H1 (cell line): Measurements from ENCODE around the gene MAS1. TPM values are rescaled to one million over a fixed set of nuclear protein-coding genes. Genes with fewer than 3 reads are reported as not detected.

Experiments
- CTCF ChIA-PET: fragments of 300-600 bp; sonication (Branson Sonifier 250); formaldehyde crosslinking; loops from one replicate; lab custom pipeline; 2021; ENCODE audit not compliant: partially characterized antibody; lab: Charles Lee
- POLR2A ChIA-PET: fragments of 300-600 bp; sonication (Branson Sonifier 250); formaldehyde crosslinking; loops from one replicate; lab custom pipeline; 2021; ENCODE audit warnings: inconsistent platforms; ENCODE audit not compliant: partially characterized antibody; lab: Charles Lee
- DNase-seq, 2 experiments: peaks; one replicate each; pipeline versions ENCODE4 v3.0.0 to v3.0.0-alpha.2; 2010 to 2022; ENCODE audit warnings: low spot score in 2 of 2, low read depth in 1 of 2, mixed read lengths in 1 of 2
- FAIRE-seq: peaks from 2 replicates; lab custom pipeline; 2011; peaks lifted over from hg19 to GRCh38; lab: Jason Lieb, UNC
- H2AFZ ChIP-seq: 2 replicates; pipeline ENCODE4 v1.8.1; 2012; ENCODE audit warnings: low read length, inconsistent platforms
- H2AK5ac ChIP-seq: 2 replicates; pipeline ENCODE4 v1.6.1; 2013; ENCODE audit warnings: low read depth, low read length
- H2BK120ac ChIP-seq: replicated peaks from 2 replicates; pipeline ENCODE3; 2013; ENCODE audit warnings: low read depth, low read length, inconsistent platforms
- H2BK12ac ChIP-seq: 2 replicates; pipeline ENCODE4 v1.6.1; 2013; ENCODE audit warnings: low read depth, low read length
- H2BK15ac ChIP-seq: 2 replicates; pipeline ENCODE4 v1.6.1; 2013; ENCODE audit warnings: low read length
- H2BK20ac ChIP-seq: 2 replicates; pipeline ENCODE4 v1.6.1; 2013; ENCODE audit warnings: low read length
- H2BK5ac ChIP-seq: 2 replicates; pipeline ENCODE4 v1.6.1; 2013; ENCODE audit warnings: low read depth, low read length
- H3K14ac ChIP-seq: 2 replicates; pipeline ENCODE4 v1.6.1; 2013; ENCODE audit warnings: inconsistent platforms; ENCODE audit not compliant: insufficient read length
- H3K18ac ChIP-seq: 2 replicates; pipeline ENCODE4 v1.6.1; 2013; ENCODE audit warnings: low read length; ENCODE audit errors: extremely low read depth
- H3K23ac ChIP-seq: 2 replicates; pipeline ENCODE4 v1.6.1; 2013; ENCODE audit warnings: inconsistent platforms; ENCODE audit not compliant: insufficient read length
- H3K23me2 ChIP-seq: 2 replicates; pipeline ENCODE4 v1.6.1; 2013; ENCODE audit warnings: low read depth, low read length
- H3K27ac ChIP-seq: 2 replicates; pipeline ENCODE4 v1.6.1; 2011; ENCODE audit warnings: low read depth, low read length, inconsistent platforms
- H3K27me3 ChIP-seq, 4 experiments: replicated peaks in 1 of 4; 1 replicate in 1 of 4; 2 replicates in 3 of 4; pipeline versions ENCODE4 v1.6.1 to v1.8.1; 2011 to 2013; ENCODE audit warnings: low read length in 3 of 4, mild to moderate bottlenecking in 3 of 4, inconsistent platforms in 2 of 4, mixed read lengths in 2 of 4, moderate library complexity in 1 of 4; ENCODE audit not compliant: control insufficient read depth in 3 of 4, insufficient read depth in 3 of 4; ENCODE audit errors: extremely low read depth in 1 of 4
- H3K36me3 ChIP-seq, 4 experiments: 2 replicates each; pipeline versions ENCODE4 v1.6.1 to v1.8.1; 2011 to 2013; ENCODE audit warnings: mild to moderate bottlenecking in 4 of 4, low read length in 3 of 4, moderate library complexity in 2 of 4, control low read depth in 1 of 4, inconsistent platforms in 1 of 4; ENCODE audit not compliant: insufficient read depth in 4 of 4, control insufficient read depth in 2 of 4
- H3K4ac ChIP-seq: replicated peaks from 2 replicates; pipeline ENCODE3; 2013; ENCODE audit warnings: low read length, low read depth, mixed read lengths, inconsistent platforms; ENCODE audit not compliant: insufficient read length
- H3K4me1 ChIP-seq, 4 experiments: replicated peaks in 1 of 4; 1 replicate in 1 of 4; 2 replicates in 3 of 4; pipeline versions ENCODE4 v1.6.1 to v1.8.1; 2011 to 2013; ENCODE audit warnings: low read length in 3 of 4, inconsistent platforms in 2 of 4, mixed read lengths in 1 of 4; ENCODE audit not compliant: insufficient read depth in 4 of 4, control insufficient read depth in 3 of 4
- H3K4me2 ChIP-seq, 2 experiments: 2 replicates each; pipeline versions ENCODE4 v1.6.1 to v1.8.1; 2011 to 2013; ENCODE audit warnings: low read depth in 2 of 2, low read length in 2 of 2, control low read depth in 1 of 2, inconsistent platforms in 1 of 2, mild to moderate bottlenecking in 1 of 2; ENCODE audit not compliant: insufficient read depth in 1 of 2
- H3K4me3 ChIP-seq, 4 experiments: fragments of 200-600, 300-600 bp in 1 of 4; sonication (generic), shearing (Covaris generic), sonication (Bioruptor Twin) in 1 of 4; 2 replicates each; pipeline versions ENCODE4 v1.5.1 to v1.8.1; 2011 to 2016; ENCODE audit warnings: low read length in 4 of 4, low read depth in 3 of 4, control low read depth in 2 of 4, inconsistent platforms in 2 of 4, mild to moderate bottlenecking in 2 of 4, mixed read lengths in 1 of 4, moderate library complexity in 1 of 4; ENCODE audit not compliant: insufficient read depth in 2 of 4; ENCODE audit errors: extremely low read depth in 1 of 4
- H3K56ac ChIP-seq: replicated peaks from 2 replicates; pipeline ENCODE3; 2013; ENCODE audit warnings: low read depth, mild to moderate bottlenecking, mixed read lengths, low read length, inconsistent platforms; ENCODE audit not compliant: insufficient read length
- H3K79me1 ChIP-seq: 2 replicates; pipeline ENCODE4 v1.6.1; 2013; ENCODE audit warnings: low read depth, low read length, control low read depth
- H3K79me2 ChIP-seq, 2 experiments: 2 replicates each; pipeline versions ENCODE4 v1.6.1 to v1.8.1; 2012 to 2013; ENCODE audit warnings: low read length in 2 of 2, mild to moderate bottlenecking in 2 of 2, inconsistent platforms in 1 of 2; ENCODE audit not compliant: insufficient read depth in 2 of 2, control insufficient read depth in 1 of 2
- H3K9ac ChIP-seq, 4 experiments: replicated peaks in 1 of 4; 1 replicate in 1 of 4; 2 replicates in 3 of 4; pipeline versions ENCODE4 v1.6.1 to v1.8.1; 2011 to 2013; ENCODE audit warnings: low read depth in 3 of 4, low read length in 3 of 4, control low read depth in 2 of 4, mild to moderate bottlenecking in 2 of 4, moderate library complexity in 2 of 4, inconsistent platforms in 1 of 4; ENCODE audit errors: extremely low read depth in 1 of 4
- H3K9me3 ChIP-seq, 2 experiments: 2 replicates each; pipeline versions ENCODE4 v1.6.1 to v1.8.1; 2012 to 2013; ENCODE audit warnings: mild to moderate bottlenecking in 2 of 2, moderate library complexity in 2 of 2, control low read depth in 1 of 2, inconsistent platforms in 1 of 2, low read depth in 1 of 2, low read length in 1 of 2, mixed read lengths in 1 of 2; ENCODE audit not compliant: insufficient read depth in 2 of 2
- H4K20me1 ChIP-seq, 2 experiments: replicated peaks in 1 of 2; 2 replicates each; pipeline versions ENCODE3 to v1.8.1; 2011 to 2013; ENCODE audit warnings: inconsistent platforms in 2 of 2, low read length in 2 of 2, mild to moderate bottlenecking in 1 of 2; ENCODE audit not compliant: insufficient read depth in 2 of 2, control insufficient read depth in 1 of 2
- H4K5ac ChIP-seq: 2 replicates; pipeline ENCODE4 v1.6.1; 2013; ENCODE audit warnings: low read length, low read depth, mixed read lengths, inconsistent platforms; ENCODE audit not compliant: insufficient read length
- H4K8ac ChIP-seq: 2 replicates; pipeline ENCODE4 v1.8.0; 2013; ENCODE audit warnings: mild to moderate bottlenecking, moderate library complexity, low read length, inconsistent platforms; ENCODE audit not compliant: insufficient read depth; ENCODE audit errors: extremely low read depth
- H4K91ac ChIP-seq: replicated peaks from 2 replicates; pipeline ENCODE3; 2013; ENCODE audit warnings: low read length, mixed read lengths, inconsistent platforms; ENCODE audit not compliant: insufficient read length
- EP300 ChIP-seq, 2 experiments: IDR thresholded peaks; 1 replicate in 1 of 2; 2 replicates in 1 of 2; pipeline ENCODE4 v1.6.1; 2011 to 2012; ENCODE audit warnings: low read depth in 2 of 2, low read length in 2 of 2, mild to moderate bottlenecking in 2 of 2, borderline replicate concordance in 1 of 2, inconsistent platforms in 1 of 2, moderate library complexity in 1 of 2
- HDAC2 ChIP-seq, 2 experiments: fragments of 300-600 bp in 1 of 2; sonication (generic) in 1 of 2; IDR thresholded peaks; 2 replicates each; pipeline ENCODE4 v1.6.1; 2011 to 2012; ENCODE audit warnings: low read depth in 2 of 2, low read length in 2 of 2, mild to moderate bottlenecking in 2 of 2, moderate library complexity in 2 of 2, borderline replicate concordance in 1 of 2, inconsistent platforms in 1 of 2
- JUND ChIP-seq: IDR thresholded peaks from 2 replicates; pipeline ENCODE4 v1.6.1; 2011; ENCODE audit warnings: mild to moderate bottlenecking, improper control_type of control experiment, low read length
- KDM4A ChIP-seq: IDR thresholded peaks from one replicate; pipeline ENCODE4 v1.7.1; 2012; ENCODE audit warnings: low read depth, mild to moderate bottlenecking, moderate library complexity, low read length, inconsistent platforms; ENCODE audit not compliant: severe bottlenecking
- KDM5A ChIP-seq: fragments of 200-600 bp; IDR thresholded peaks from 2 replicates; pipeline ENCODE4 v1.7.1; 2012; ENCODE audit warnings: mild to moderate bottlenecking, low read length, inconsistent platforms, mixed read lengths
- NANOG ChIP-seq: IDR thresholded peaks from 2 replicates; pipeline ENCODE4 v1.6.1; 2011; ENCODE audit warnings: low read length, low read depth, mild to moderate bottlenecking, inconsistent platforms; ENCODE audit not compliant: insufficient read depth, poor library complexity, severe bottlenecking
- PHF8 ChIP-seq: fragments of 200-600 bp; sonication (generic); conservative IDR thresholded peaks from 2 replicates; pipeline ENCODE4 v1.7.1; 2012; ENCODE audit warnings: low read depth, mild to moderate bottlenecking, inconsistent platforms, low read length, moderate library complexity
- POLR2AphosphoS5 ChIP-seq: IDR thresholded peaks from 2 replicates; pipeline ENCODE4 v1.6.1; 2011; ENCODE audit warnings: low read depth, low read length
- RFX5 ChIP-seq: IDR thresholded peaks from 2 replicates; pipeline ENCODE4 v1.6.1; 2011; ENCODE audit warnings: low read depth, low read length, improper control_type of control experiment, borderline replicate concordance
- RNF2 ChIP-seq: fragments of 200-900, 300-1000 bp; sonication (generic); IDR thresholded peaks from 2 replicates; pipeline ENCODE4 v1.7.1; 2016; ENCODE audit warnings: borderline replicate concordance, low read depth, mild to moderate bottlenecking, antibody characterized with exemption, low read length; ENCODE audit not compliant: poor library complexity, severe bottlenecking; ENCODE audit errors: missing control alignments
- SIN3A ChIP-seq, 2 experiments: IDR thresholded peaks in 1 of 2; conservative IDR thresholded peaks in 1 of 2; 2 replicates each; pipeline ENCODE4 v1.6.1; 2011 to 2012; ENCODE audit warnings: low read length in 2 of 2, improper control_type of control experiment in 1 of 2, low read depth in 1 of 2, mild to moderate bottlenecking in 1 of 2
- TAF1 ChIP-seq: IDR thresholded peaks from 2 replicates; pipeline ENCODE4 v1.6.1; 2011; ENCODE audit warnings: mild to moderate bottlenecking, low read depth, low read length
- TBP ChIP-seq: IDR thresholded peaks from 2 replicates; pipeline ENCODE4 v1.6.1; 2011; ENCODE audit warnings: low read depth, low read length, improper control_type of control experiment
- WGBS, 2 experiments: shearing (Covaris generic) in 1 of 2; methylation state at CpG; one replicate each; pipeline versions ENCODE4 v1.1.6 to v1.1.7; 2013 to 2015; ENCODE audit warnings: low lambda C conversion rate in 2 of 2, mixed read lengths in 2 of 2, inconsistent platforms in 1 of 2, low coverage in 1 of 2, missing lambda C conversion rate in 1 of 2; ENCODE audit not compliant: insufficient replicate concordance in 2 of 2, insufficient coverage in 1 of 2, insufficient read length in 1 of 2; ENCODE audit errors: extremely low coverage in 1 of 2, missing lambda C conversion rate in 1 of 2; 5-methylcytosine and 5-hydroxymethylcytosine counted together
- polyA plus RNA-seq, 7 experiments: library from polyadenylated mRNA; depleted of rRNA in 3 of 7; stranded (reverse) in 5 of 7; unstranded in 2 of 7; fragments of >200 nt in 5 of 7; fragments of 200-250 nt in 2 of 7; gene quantifications; 1 replicate in 5 of 7; 2 replicates in 1 of 7; 4 replicates in 1 of 7; pipeline versions ENCODE4 v1.2.1 to v1.2.3, GENCODE V29; 2011 to 2013; ENCODE audit warnings: missing spikeins in 2 of 7, mixed read lengths in 2 of 7
- total RNA-seq: library from RNA; stranded (reverse); fragmentation: NEBNext Ultra II Directional; extraction: Animal tissue kit (Norgen Biotek cat#: 25700); gene quantifications from 2 replicates; pipeline ENCODE4 v1.2.1, GENCODE V29; 2021

MAS1 gene
- total and polyA plus RNA-seq, 2 of the 8 experiments (the other 6 are each of a cell fraction or from before 2014, with no cell fraction given): 0.02 TPM; not detected in 1

GRCh38 chr6:159935633-159936032 lies 44.8 kb downstream of the MAS1 start:
- H2BK12ac ChIP-seq: no peak overlapping the region
- no peak for TF ChIP-seq NANOG
- TF ChIP-seq KDM4A: no peak
- no peak for TF ChIP-seq SIN3A (conservative IDR thresholded peaks at IDR 0.05 in 1 of 2, IDR thresholded peaks at IDR 0.05 in 1 of 2; ENCODE audit: low read depth in 1 of 2, low read length in 2 of 2)
- no peak for TF ChIP-seq JUND
- TF ChIP-seq HDAC2 (IDR thresholded peaks at IDR 0.05; ENCODE audit: borderline replicate concordance in 1 of 2, low read depth in 2 of 2, low read length in 2 of 2): no peak
- TF ChIP-seq EP300 (IDR thresholded peaks at IDR 0.05; ENCODE audit: borderline replicate concordance in 1 of 2, low read depth in 2 of 2, low read length in 2 of 2): no peak
- no peak for TF ChIP-seq RNF2
- no peak for TF ChIP-seq TBP
- TF ChIP-seq KDM5A: no peak
- no peak for TF ChIP-seq TAF1
- no peak for TF ChIP-seq RFX5
- TF ChIP-seq PHF8: no peak
- no peak for TF ChIP-seq POLR2AphosphoS5

More at GRCh38 chr6:159935633-159936032, 44.8 kb downstream of the MAS1 start:
- H3K56ac ChIP-seq: no peak overlapping the region
- H3K79me1 ChIP-seq: no peaks in the 10 kb centered on the region
- ChIA-PET POLR2A (no interaction called here), CTCF (no interaction called here)
- no peaks in the 10 kb centered on the region for H4K20me1 ChIP-seq
- H2BK5ac ChIP-seq: no peak overlapping the region
- no peak overlapping the region for H4K8ac ChIP-seq
- H3K4me2 ChIP-seq: no peak overlapping the region
- H3K4me1 ChIP-seq: no peaks in the 10 kb centered on the region
- H2BK20ac ChIP-seq: no peak overlapping the region
- H4K91ac ChIP-seq: no peak overlapping the region
- H3K27ac ChIP-seq: no peak overlapping the region
- H2BK15ac ChIP-seq: no peak overlapping the region
- DNase-seq (no peak), FAIRE-seq (no peak)
- H4K5ac ChIP-seq: no peak overlapping the region
- H2AK5ac ChIP-seq: no peak overlapping the region
- no peak overlapping the region for H3K4me3 ChIP-seq
- H3K18ac ChIP-seq: no peak overlapping the region
- no peaks in the 10 kb centered on the region for H3K27me3 ChIP-seq
- H3K9me3 ChIP-seq: no peaks in the 10 kb centered on the region
- no peak overlapping the region for H2BK120ac ChIP-seq
- 85% methylated on average over 2 of the region's 2 CpGs; no CpG with 5 or more reads in 1 of the 2 experiments for WGBS, 2 experiments
- H3K9ac ChIP-seq: no peak overlapping the region
- no peak overlapping the region for H3K23ac ChIP-seq
- no peak overlapping the region for H3K14ac ChIP-seq
- no peaks in the 10 kb centered on the region for H3K36me3 ChIP-seq
- no peak overlapping the region for H3K4ac ChIP-seq
- H3K79me2 ChIP-seq: no peaks in the 10 kb centered on the region
- no peak overlapping the region for H2AFZ ChIP-seq
- no peaks in the 10 kb centered on the region for H3K23me2 ChIP-seq
